A673 (cell line): ENCODE results near the gene ANK3.

Experiments used
- EZH2 ChIP-seq: fragments of 200-600 bp; sonication (generic); IDR thresholded peaks from 2 replicates; pipeline ENCODE4 v1.6.1; 2017; ENCODE audit warnings: borderline replicate concordance, low read depth, mild to moderate bottlenecking, mixed read lengths, antibody characterized with exemption, low read length; ENCODE audit not compliant: poor library complexity, severe bottlenecking
- TF ChIP-seq, protein P1 (sequence below): fragments of 300-800, 200-600 bp; sonication (generic); conservative IDR thresholded peaks from 2 replicates; pipeline ENCODE4 v1.5.1; 2017; ENCODE audit warnings: low read depth, mild to moderate bottlenecking, antibody characterized with exemption, low read length, moderate library complexity, mixed read lengths

DNA sequence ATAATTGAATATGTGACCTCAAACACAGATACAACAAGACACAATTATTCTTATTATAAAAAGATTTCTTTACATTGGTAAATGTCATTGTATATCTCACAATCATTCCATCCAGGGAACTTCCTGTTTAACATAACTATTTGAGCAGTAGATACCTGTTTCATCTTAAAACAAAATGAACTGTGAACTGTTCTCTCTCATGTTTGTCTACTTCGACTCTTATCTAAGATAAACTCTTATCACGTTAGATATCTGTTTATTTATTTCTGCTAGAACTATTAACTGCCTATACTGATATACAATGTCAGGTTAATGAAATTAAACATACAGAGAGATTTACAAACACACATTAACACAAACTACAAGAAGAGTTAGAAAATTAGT is 20.1 kb downstream of the ANK3 start:
- TF ChIP-seq, protein P1, sequence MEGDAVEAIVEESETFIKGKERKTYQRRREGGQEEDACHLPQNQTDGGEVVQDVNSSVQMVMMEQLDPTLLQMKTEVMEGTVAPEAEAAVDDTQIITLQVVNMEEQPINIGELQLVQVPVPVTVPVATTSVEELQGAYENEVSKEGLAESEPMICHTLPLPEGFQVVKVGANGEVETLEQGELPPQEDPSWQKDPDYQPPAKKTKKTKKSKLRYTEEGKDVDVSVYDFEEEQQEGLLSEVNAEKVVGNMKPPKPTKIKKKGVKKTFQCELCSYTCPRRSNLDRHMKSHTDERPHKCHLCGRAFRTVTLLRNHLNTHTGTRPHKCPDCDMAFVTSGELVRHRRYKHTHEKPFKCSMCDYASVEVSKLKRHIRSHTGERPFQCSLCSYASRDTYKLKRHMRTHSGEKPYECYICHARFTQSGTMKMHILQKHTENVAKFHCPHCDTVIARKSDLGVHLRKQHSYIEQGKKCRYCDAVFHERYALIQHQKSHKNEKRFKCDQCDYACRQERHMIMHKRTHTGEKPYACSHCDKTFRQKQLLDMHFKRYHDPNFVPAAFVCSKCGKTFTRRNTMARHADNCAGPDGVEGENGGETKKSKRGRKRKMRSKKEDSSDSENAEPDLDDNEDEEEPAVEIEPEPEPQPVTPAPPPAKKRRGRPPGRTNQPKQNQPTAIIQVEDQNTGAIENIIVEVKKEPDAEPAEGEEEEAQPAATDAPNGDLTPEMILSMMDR, result no peak
- no peak for TF ChIP-seq EZH2
